Effector memory CD4-positive, alpha-beta T cell (primary cell): ENCODE results near the gene BST1.

Experiments
- DNase-seq, 3 donors: peaks; one replicate each; pipeline ENCODE4 v3.0.0-alpha.2; 2020
- H3K27ac ChIP-seq: 2 replicates; pipeline ENCODE4 v1.7.0; 2013; ENCODE audit warnings: mild to moderate bottlenecking, low read length, moderate library complexity; ENCODE audit not compliant: insufficient read depth, poor library complexity, severe bottlenecking
- H3K27me3 ChIP-seq: replicated peaks from 2 replicates; pipeline ENCODE4 v1.7.0; 2013; ENCODE audit warnings: mild to moderate bottlenecking, low read length; ENCODE audit not compliant: insufficient read depth, control insufficient read depth, poor library complexity, severe bottlenecking
- H3K36me3 ChIP-seq: 2 replicates; pipeline ENCODE4 v1.7.0; 2013; ENCODE audit warnings: mild to moderate bottlenecking, low read length, moderate library complexity; ENCODE audit not compliant: control insufficient read depth, insufficient read depth
- H3K4me1 ChIP-seq: 2 replicates; pipeline ENCODE4 v1.7.0; 2013; ENCODE audit warnings: low read length, mild to moderate bottlenecking; ENCODE audit not compliant: control insufficient read depth, insufficient read depth, poor library complexity, severe bottlenecking
- H3K4me3 ChIP-seq: 2 replicates; pipeline ENCODE4 v1.7.0; 2013; ENCODE audit warnings: low read length, low read depth, mild to moderate bottlenecking; ENCODE audit not compliant: insufficient read depth, poor library complexity, severe bottlenecking
- H3K9me3 ChIP-seq: 2 replicates; pipeline ENCODE4 v1.7.0; 2013; ENCODE audit warnings: mild to moderate bottlenecking, low read length, moderate library complexity; ENCODE audit not compliant: control insufficient read depth

The BST1 gene

GRCh38 chr4:15690020-15690809 lies 12.7 kb upstream of the BST1 start:
- no peaks in the 10 kb centered on the region for H3K4me1 ChIP-seq
- H3K36me3 ChIP-seq, result peaks cover 17% of the 10 kb centered on the region
- no peak overlapping the region for H3K4me3 ChIP-seq
- no peaks in the 10 kb centered on the region for H3K9me3 ChIP-seq
- H3K27ac ChIP-seq, result no peak overlapping the region
- DNase-seq, result no peak
- no peaks in the 10 kb centered on the region for H3K27me3 ChIP-seq

GRCh38 chr4:15691346-15692135 lies 11.3 kb upstream of the BST1 start:
- no peak overlapping the region for H3K4me3 ChIP-seq
- no peak for DNase-seq
- peaks cover 9% of the 10 kb centered on the region for H3K36me3 ChIP-seq
- no peaks in the 10 kb centered on the region for H3K27me3 ChIP-seq
- no peaks in the 10 kb centered on the region for H3K9me3 ChIP-seq
- no peak overlapping the region for H3K27ac ChIP-seq
- no peaks in the 10 kb centered on the region for H3K4me1 ChIP-seq

- Histone ChIP-seq H3K9me3 (no peaks in the 10 kb centered on the region), H3K36me3 (peaks cover 5% of the 10 kb centered on the region), H3K27ac (no peak overlapping the region), H3K4me1 (no peaks in the 10 kb centered on the region), H3K27me3 (no peaks in the 10 kb centered on the region), H3K4me3 (no peak overlapping the region)
- no peak for DNase-seq
Observed at GRCh38 chr4:15692602-15693001, 10.3 kb upstream of the BST1 start.

- no peak overlapping the region for H3K4me3 ChIP-seq
- no peaks in the 10 kb centered on the region for H3K36me3 ChIP-seq
- H3K27me3 ChIP-seq, result no peaks in the 10 kb centered on the region
- no peak for DNase-seq
- no peaks in the 10 kb centered on the region for H3K9me3 ChIP-seq
- no peak overlapping the region for H3K27ac ChIP-seq
- H3K4me1 ChIP-seq, result no peaks in the 10 kb centered on the region
Observed at GRCh38 chr4:15694431-15694830, 8.4 kb upstream of the BST1 start.

- Histone ChIP-seq H3K4me3 (no peak overlapping the region), H3K4me1 (no peaks in the 10 kb centered on the region), H3K9me3 (no peaks in the 10 kb centered on the region), H3K27ac (no peak overlapping the region), H3K36me3 (no peaks in the 10 kb centered on the region), H3K27me3 (no peaks in the 10 kb centered on the region)
- DNase-seq, result no peak
Observed at GRCh38 chr4:15695240-15695699, 7.6 kb upstream of the BST1 start.

- Histone ChIP-seq H3K27me3 (no peaks in the 10 kb centered on the region), H3K36me3 (no peaks in the 10 kb centered on the region), H3K4me1 (no peaks in the 10 kb centered on the region), H3K27ac (no peak overlapping the region), H3K4me3 (no peak overlapping the region), H3K9me3 (no peaks in the 10 kb centered on the region)
- no peak for DNase-seq
Observed at GRCh38 chr4:15695729-15696128, 7.1 kb upstream of the BST1 start.

- H3K4me3 ChIP-seq, result no peak overlapping the region
- H3K27me3 ChIP-seq, result no peaks in the 10 kb centered on the region
- no peak overlapping the region for H3K27ac ChIP-seq
- H3K9me3 ChIP-seq, result no peaks in the 10 kb centered on the region
- H3K36me3 ChIP-seq, result no peaks in the 10 kb centered on the region
- DNase-seq, result no peak
- H3K4me1 ChIP-seq, result no peaks in the 10 kb centered on the region
Observed at GRCh38 chr4:15696866-15697265, 6.0 kb upstream of the BST1 start.

- H3K27me3 ChIP-seq, result no peaks in the 10 kb centered on the region
- peaks cover 6% of the 10 kb centered on the region for H3K4me1 ChIP-seq
- no peaks in the 10 kb centered on the region for H3K9me3 ChIP-seq
- DNase-seq, result no peak
- peak overlapping the region; percentile 43 for H3K4me3 ChIP-seq
- H3K27ac ChIP-seq, result no peak overlapping the region
- no peaks in the 10 kb centered on the region for H3K36me3 ChIP-seq
Observed at GRCh38 chr4:15703439-15703838, 574 bp downstream of the BST1 start.

GRCh38 chr4:15704129-15704528 lies 1.3 kb downstream of the BST1 start:
- Histone ChIP-seq H3K27ac (no peak overlapping the region), H3K9me3 (no peaks in the 10 kb centered on the region), H3K36me3 (no peaks in the 10 kb centered on the region), H3K27me3 (no peaks in the 10 kb centered on the region), H3K4me1 (peaks cover 6% of the 10 kb centered on the region), H3K4me3 (no peak overlapping the region)
- no peak for DNase-seq
